ENCODE data around the gene ZCCHC7.

DNA sequence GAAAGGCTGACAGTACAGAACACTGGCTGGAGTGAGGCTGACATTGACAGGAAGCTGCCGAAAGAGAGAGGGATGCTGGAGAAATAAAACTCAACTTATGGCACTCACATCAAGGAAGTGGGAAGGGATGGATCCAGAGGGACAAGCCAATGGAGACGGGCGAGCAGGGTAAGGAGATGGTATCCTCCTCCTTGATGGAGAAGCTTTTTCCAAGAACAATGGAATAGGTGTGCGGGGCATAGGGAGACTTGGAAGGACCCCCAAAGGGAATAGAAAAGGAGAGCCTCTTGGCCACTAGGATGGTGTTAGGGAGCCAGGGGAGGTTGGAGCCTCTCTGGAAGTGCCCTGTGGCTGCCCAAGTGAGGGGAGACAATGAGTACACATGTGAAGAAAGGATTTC, 243.8 kb downstream of the ZCCHC7 start:
- TF ChIP-seq, protein P1, sequence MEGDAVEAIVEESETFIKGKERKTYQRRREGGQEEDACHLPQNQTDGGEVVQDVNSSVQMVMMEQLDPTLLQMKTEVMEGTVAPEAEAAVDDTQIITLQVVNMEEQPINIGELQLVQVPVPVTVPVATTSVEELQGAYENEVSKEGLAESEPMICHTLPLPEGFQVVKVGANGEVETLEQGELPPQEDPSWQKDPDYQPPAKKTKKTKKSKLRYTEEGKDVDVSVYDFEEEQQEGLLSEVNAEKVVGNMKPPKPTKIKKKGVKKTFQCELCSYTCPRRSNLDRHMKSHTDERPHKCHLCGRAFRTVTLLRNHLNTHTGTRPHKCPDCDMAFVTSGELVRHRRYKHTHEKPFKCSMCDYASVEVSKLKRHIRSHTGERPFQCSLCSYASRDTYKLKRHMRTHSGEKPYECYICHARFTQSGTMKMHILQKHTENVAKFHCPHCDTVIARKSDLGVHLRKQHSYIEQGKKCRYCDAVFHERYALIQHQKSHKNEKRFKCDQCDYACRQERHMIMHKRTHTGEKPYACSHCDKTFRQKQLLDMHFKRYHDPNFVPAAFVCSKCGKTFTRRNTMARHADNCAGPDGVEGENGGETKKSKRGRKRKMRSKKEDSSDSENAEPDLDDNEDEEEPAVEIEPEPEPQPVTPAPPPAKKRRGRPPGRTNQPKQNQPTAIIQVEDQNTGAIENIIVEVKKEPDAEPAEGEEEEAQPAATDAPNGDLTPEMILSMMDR (conservative IDR thresholded peaks at IDR 0.05), result no peak
- TF ChIP-seq ZFX (IDR thresholded peaks at IDR 0.05), result no peak

Measured in C4-2B (cell line).